ENCODE results near the gene DIO1. TPM values are rescaled to one million over a fixed set of nuclear protein-coding genes. Genes with fewer than 3 reads are reported as not detected.

DIO1 gene
- total RNA-seq, 1 donor from 2014 or later = not detected

GRCh38 chr1:53892911-53893310 lies 1.1 kb upstream of the DIO1 start:
- no peak for DNase-seq
- POLR2A ChIA-PET = interaction anchor here (0.8 kb wide), 1 partner anchor 53 kb away, joined by 3 read pairs; the partner anchor contains the start of gene IFT25
- Mint-ChIP-seq H3K27ac (no peak overlapping the region), H3K9me3 (no peaks in the 10 kb centered on the region), H3K27me3 (peaks cover 4% of the 10 kb centered on the region), H3K4me3 (no peak overlapping the region), H3K4me1 (peaks cover 36% of the 10 kb centered on the region), H3K36me3 (ENCODE audit: low read depth) (peaks cover 12% of the 10 kb centered on the region)
- no peak for TF ChIP-seq CTCF (IDR thresholded peaks at IDR 0.05)
- ATAC-seq (ENCODE audit: low read depth) = no peak
- CTCF ChIA-PET = interaction anchor here (0.8 to 2.1 kb wide), 3 partner anchors 15 to 67 kb away, joined by 3 to 4 read pairs (median 3); partner anchors contain the start of genes IFT25 and LRRC42
- intact Hi-C loops (cut with micrococcal nuclease) = no loop called here

GRCh38 chr1:53894644-53895043 lies 657 bp downstream of the DIO1 start:
- DNase-seq (no peak), ATAC-seq (ENCODE audit: low read depth) (no peak)
- Mint-ChIP-seq H3K27me3 (peaks cover 4% of the 10 kb centered on the region), H3K9me3 (no peaks in the 10 kb centered on the region), H3K4me1 (peaks cover 22% of the 10 kb centered on the region), H3K27ac (no peak overlapping the region), H3K4me3 (no peak overlapping the region), H3K36me3 (ENCODE audit: low read depth) (peaks cover 3% of the 10 kb centered on the region)
- TF ChIP-seq CTCF (IDR thresholded peaks at IDR 0.05) = no peak
- ChIA-PET POLR2A (no interaction called here), CTCF (no interaction called here)
- intact Hi-C loops (cut with micrococcal nuclease) = no loop called here

- TF ChIP-seq CTCF (IDR thresholded peaks at IDR 0.05) = no peak
- POLR2A ChIA-PET = no interaction called here
- no peaks in the 10 kb centered on the region for H3K9me3 Mint-ChIP-seq
- no peaks in the 10 kb centered on the region for H3K36me3 Mint-ChIP-seq (ENCODE audit: low read depth)
- H3K4me1 Mint-ChIP-seq = peaks cover 16% of the 10 kb centered on the region
- no peak overlapping the region for H3K4me3 Mint-ChIP-seq
- no peak for ATAC-seq (ENCODE audit: low read depth)
- no peak for DNase-seq
- CTCF ChIA-PET = no interaction called here
- intact Hi-C loops (cut with micrococcal nuclease) = no loop called here
- H3K27ac Mint-ChIP-seq = no peak overlapping the region
- H3K27me3 Mint-ChIP-seq = peaks cover 4% of the 10 kb centered on the region
These were observed 1.4 kb downstream of the DIO1 start for GRCh38 chr1:53895421-53895820.

GRCh38 chr1:53896635-53897229 lies 2.7 kb downstream of the DIO1 start:
- POLR2A ChIA-PET = no interaction called here
- H3K9me3 Mint-ChIP-seq = no peaks in the 10 kb centered on the region
- H3K36me3 Mint-ChIP-seq (ENCODE audit: low read depth) = no peaks in the 10 kb centered on the region
- H3K27me3 Mint-ChIP-seq = peaks cover 4% of the 10 kb centered on the region
- CTCF ChIA-PET = no interaction called here
- no peak for TF ChIP-seq CTCF (IDR thresholded peaks at IDR 0.05)
- peaks cover 9% of the 10 kb centered on the region for H3K4me1 Mint-ChIP-seq
- H3K27ac Mint-ChIP-seq = no peak overlapping the region
- ATAC-seq (ENCODE audit: low read depth) (no peak), DNase-seq (no peak)
- intact Hi-C loops (cut with micrococcal nuclease) = no loop called here
- H3K4me3 Mint-ChIP-seq = no peak overlapping the region

- ChIA-PET POLR2A (no interaction called here), CTCF (no interaction called here)
- Mint-ChIP-seq H3K4me3 (no peak overlapping the region), H3K9me3 (no peaks in the 10 kb centered on the region), H3K36me3 (ENCODE audit: low read depth) (no peaks in the 10 kb centered on the region), H3K27me3 (peaks cover 4% of the 10 kb centered on the region), H3K27ac (no peak overlapping the region), H3K4me1 (no peaks in the 10 kb centered on the region)
- no peak for TF ChIP-seq CTCF (IDR thresholded peaks at IDR 0.05)
- ATAC-seq (ENCODE audit: low read depth) (no peak), DNase-seq (no peak)
- intact Hi-C loops (cut with micrococcal nuclease) = no loop called here
These were observed 5.2 kb downstream of the DIO1 start for GRCh38 chr1:53899206-53899628.
